A673 (cell line): Measurements from ENCODE around the gene RNF26. TPM values are rescaled to one million over a fixed set of nuclear protein-coding genes. Genes with fewer than 3 reads are reported as not detected.

ENCODE experiments used
- BruUV-seq: library from RNA; stranded (reverse); fragments of 400-500 nt; replicated peaks from 2 replicates; lab custom pipeline; 2021; lab: Mats Ljungman, UMichigan
- CTCF ChIA-PET: fragments of 300-600 bp; sonication (Branson Sonifier 250); formaldehyde crosslinking; loops from one replicate; lab custom pipeline; 2022; ENCODE audit warnings: antibody characterized with exemption; lab: Charles Lee
- POLR2A ChIA-PET: fragments of 300-600 bp; sonication (Branson Sonifier 250); formaldehyde crosslinking; loops from one replicate; lab custom pipeline; 2022; ENCODE audit warnings: antibody characterized with exemption; ENCODE audit not compliant: low non-redundant PET; lab: Charles Lee
- DNase-seq: peaks from one replicate; pipeline ENCODE4 v3.0.0-alpha.2; 2015; ENCODE audit warnings: low spot score
- H3K27ac ChIP-seq: fragments of 200-600 bp; sonication (generic); 2 replicates; pipeline ENCODE4 v1.5.1; 2016; ENCODE audit warnings: mixed run types, low read depth, mild to moderate bottlenecking, mixed read lengths, antibody characterized with exemption, low read length; ENCODE audit not compliant: poor library complexity, severe bottlenecking
- H3K27me3 ChIP-seq: fragments of 200-600 bp; sonication (generic); replicated peaks from 2 replicates; pipeline ENCODE4 v1.6.1; 2017; ENCODE audit warnings: mixed run types, low read depth, mild to moderate bottlenecking, mixed read lengths, antibody characterized with exemption, low read length; ENCODE audit not compliant: insufficient read depth, poor library complexity
- H3K36me3 ChIP-seq: fragments of 200-600 bp; sonication (generic); 2 replicates; pipeline ENCODE4 v1.6.1; 2016; ENCODE audit warnings: mixed run types, mild to moderate bottlenecking, mixed read lengths, antibody characterized with exemption, low read length; ENCODE audit not compliant: insufficient read depth, poor library complexity, severe bottlenecking
- H3K4me1 ChIP-seq: fragments of 200-600 bp; sonication (generic); 2 replicates; pipeline ENCODE4 v1.6.1; 2017; ENCODE audit warnings: mixed run types, mild to moderate bottlenecking, mixed read lengths, antibody characterized with exemption, low read length; ENCODE audit not compliant: insufficient read depth, poor library complexity, severe bottlenecking
- H3K4me3 ChIP-seq: fragments of 200-600 bp; sonication (generic); 2 replicates; pipeline ENCODE4 v1.5.1; 2016; ENCODE audit warnings: low read depth, mixed run types, mild to moderate bottlenecking, mixed read lengths, low read length; ENCODE audit not compliant: poor library complexity, severe bottlenecking
- H3K9me3 ChIP-seq: fragments of 200-600 bp; sonication (generic); 2 replicates; pipeline ENCODE4 v1.6.1; 2016; ENCODE audit warnings: mixed run types, low read depth, mild to moderate bottlenecking, mixed read lengths, antibody characterized with exemption, low read length; ENCODE audit not compliant: poor library complexity, severe bottlenecking
- EZH2 ChIP-seq: fragments of 200-600 bp; sonication (generic); IDR thresholded peaks from 2 replicates; pipeline ENCODE4 v1.6.1; 2017; ENCODE audit warnings: borderline replicate concordance, low read depth, mild to moderate bottlenecking, mixed read lengths, antibody characterized with exemption, low read length; ENCODE audit not compliant: poor library complexity, severe bottlenecking
- intact Hi-C: fragments of 100-400 bp; cut with micrococcal nuclease; formaldehyde crosslinking; loops from one replicate; pipeline ENCODE4 v1.10.0; 2022; ENCODE audit not compliant: unreplicated experiment
- total RNA-seq: library from RNA; stranded (reverse); gene quantifications from 2 replicates; pipeline ENCODE4 v1.2.3, GENCODE V29; 2021
- TF ChIP-seq, protein P1 (sequence below): fragments of 300-800, 200-600 bp; sonication (generic); conservative IDR thresholded peaks from 2 replicates; pipeline ENCODE4 v1.5.1; 2017; ENCODE audit warnings: low read depth, mild to moderate bottlenecking, antibody characterized with exemption, low read length, moderate library complexity, mixed read lengths

RNF26 gene
- total RNA-seq, 1 experiment from 2014 or later: 81.3 TPM

DNA sequence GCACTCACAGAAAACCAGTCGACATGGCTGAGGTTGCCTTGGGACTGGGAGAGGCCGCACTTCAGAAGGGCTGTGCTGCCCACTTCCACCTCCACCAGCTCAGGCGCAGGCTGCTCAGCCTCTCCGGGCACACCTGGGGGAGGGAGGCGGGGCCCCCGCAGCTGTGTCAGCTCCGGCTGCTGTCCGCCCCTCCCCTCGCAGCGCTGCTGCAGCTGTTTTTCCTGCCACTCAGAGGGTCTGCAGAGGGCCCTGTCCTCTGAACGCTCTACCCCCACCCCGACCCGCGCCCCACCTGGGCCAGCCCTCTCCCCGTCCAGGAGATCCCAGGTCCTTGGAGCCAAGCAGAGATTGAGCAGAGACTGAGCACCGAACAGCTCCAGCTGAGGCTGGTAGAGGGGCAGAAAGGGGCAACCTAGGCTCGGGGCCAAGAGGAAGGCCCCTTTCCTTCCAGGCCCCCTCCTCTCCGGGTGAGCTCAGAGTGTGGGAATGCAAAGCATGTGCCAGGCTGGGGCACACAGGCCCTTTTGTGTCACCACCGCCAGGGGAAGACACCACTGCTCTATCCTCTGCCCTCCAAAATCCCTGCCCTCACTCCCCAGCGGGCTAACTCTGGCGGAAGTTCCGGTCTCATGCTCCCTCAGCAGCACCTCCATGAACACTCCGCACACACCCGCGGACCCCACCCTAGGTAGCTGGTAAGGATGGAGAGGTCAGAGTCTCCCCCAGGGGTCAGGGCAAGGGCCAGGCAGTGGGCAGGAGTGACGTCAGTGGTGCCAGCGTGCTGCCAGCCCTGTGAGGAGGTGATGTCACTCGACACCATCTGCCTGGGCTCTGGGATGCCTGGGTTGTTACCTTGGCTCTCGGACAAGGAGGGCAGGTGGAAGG is 19.0 kb upstream of the RNF26 start:
- POLR2A ChIA-PET: no interaction called here
- CTCF ChIA-PET: interaction anchor here (0.6 kb wide), 1 partner anchor 88 kb away, joined by 10 read pairs; no protein-coding TSS in a partner anchor
- DNase-seq: peak; percentile 56
- no peaks in the 10 kb centered on the region for H3K36me3 ChIP-seq
- no peak overlapping the region for H3K27ac ChIP-seq
- TF ChIP-seq EZH2: no peak
- TF ChIP-seq, protein P1, sequence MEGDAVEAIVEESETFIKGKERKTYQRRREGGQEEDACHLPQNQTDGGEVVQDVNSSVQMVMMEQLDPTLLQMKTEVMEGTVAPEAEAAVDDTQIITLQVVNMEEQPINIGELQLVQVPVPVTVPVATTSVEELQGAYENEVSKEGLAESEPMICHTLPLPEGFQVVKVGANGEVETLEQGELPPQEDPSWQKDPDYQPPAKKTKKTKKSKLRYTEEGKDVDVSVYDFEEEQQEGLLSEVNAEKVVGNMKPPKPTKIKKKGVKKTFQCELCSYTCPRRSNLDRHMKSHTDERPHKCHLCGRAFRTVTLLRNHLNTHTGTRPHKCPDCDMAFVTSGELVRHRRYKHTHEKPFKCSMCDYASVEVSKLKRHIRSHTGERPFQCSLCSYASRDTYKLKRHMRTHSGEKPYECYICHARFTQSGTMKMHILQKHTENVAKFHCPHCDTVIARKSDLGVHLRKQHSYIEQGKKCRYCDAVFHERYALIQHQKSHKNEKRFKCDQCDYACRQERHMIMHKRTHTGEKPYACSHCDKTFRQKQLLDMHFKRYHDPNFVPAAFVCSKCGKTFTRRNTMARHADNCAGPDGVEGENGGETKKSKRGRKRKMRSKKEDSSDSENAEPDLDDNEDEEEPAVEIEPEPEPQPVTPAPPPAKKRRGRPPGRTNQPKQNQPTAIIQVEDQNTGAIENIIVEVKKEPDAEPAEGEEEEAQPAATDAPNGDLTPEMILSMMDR: no peak
- peak overlapping the region; percentile 62 for H3K4me3 ChIP-seq
- BruUV-seq: no TSS peak
- intact Hi-C loops: no loop called here
- no peaks in the 10 kb centered on the region for H3K27me3 ChIP-seq
- peaks cover 14% of the 10 kb centered on the region for H3K4me1 ChIP-seq
- no peaks in the 10 kb centered on the region for H3K9me3 ChIP-seq

DNA sequence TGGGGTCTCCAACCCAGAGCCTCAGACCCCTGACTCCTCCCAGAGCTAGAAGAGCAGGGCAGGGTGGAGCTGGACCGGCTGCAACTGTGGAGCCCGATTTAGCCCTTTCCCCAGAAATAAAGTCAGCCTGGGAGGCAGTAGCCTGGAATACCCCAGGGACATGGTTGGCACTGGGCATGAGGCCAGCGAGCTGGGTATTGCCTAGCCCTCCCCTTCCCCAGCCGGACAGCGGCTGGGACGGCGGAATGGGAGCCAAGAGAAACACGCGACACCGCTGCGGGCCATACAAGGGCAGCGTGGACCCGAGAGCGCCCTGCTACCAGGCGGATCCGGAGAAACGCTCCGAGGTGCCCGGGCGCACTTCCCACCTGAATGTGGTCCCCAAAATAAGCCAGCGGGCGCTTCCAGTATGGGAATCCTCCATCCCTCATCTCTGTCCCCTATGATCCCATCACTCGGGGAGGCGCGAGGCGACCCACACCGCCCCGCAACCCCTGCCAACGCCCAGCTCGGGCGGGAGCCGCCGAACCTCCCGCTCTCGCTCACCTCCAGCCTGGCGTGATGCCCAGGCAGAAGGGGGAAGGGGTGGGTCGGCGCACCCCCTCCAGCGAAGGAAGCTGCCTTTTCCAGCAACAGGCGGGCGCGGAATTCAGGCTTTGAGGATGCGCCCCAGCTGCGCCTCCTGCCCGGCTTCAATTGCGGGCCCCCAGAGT is 18.2 kb upstream of the RNF26 start:
- ChIA-PET POLR2A (no interaction called here), CTCF (interaction anchor here (0.5 to 1.1 kb wide), 4 partner anchors 22 to 175 kb away, joined by 3 to 5 read pairs (median 4); no protein-coding TSS in a partner anchor)
- no peak for TF ChIP-seq EZH2
- TF ChIP-seq, protein P1: no peak
- Histone ChIP-seq H3K4me1 (peaks cover 22% of the 10 kb centered on the region), H3K9me3 (no peaks in the 10 kb centered on the region), H3K27ac (peak overlapping the region; percentile 40), H3K27me3 (no peaks in the 10 kb centered on the region), H3K36me3 (no peaks in the 10 kb centered on the region), H3K4me3 (peak overlapping the region; percentile 62)
- no TSS peak for BruUV-seq
- peak; percentile 64 for DNase-seq
- intact Hi-C loops: no loop called here

DNA sequence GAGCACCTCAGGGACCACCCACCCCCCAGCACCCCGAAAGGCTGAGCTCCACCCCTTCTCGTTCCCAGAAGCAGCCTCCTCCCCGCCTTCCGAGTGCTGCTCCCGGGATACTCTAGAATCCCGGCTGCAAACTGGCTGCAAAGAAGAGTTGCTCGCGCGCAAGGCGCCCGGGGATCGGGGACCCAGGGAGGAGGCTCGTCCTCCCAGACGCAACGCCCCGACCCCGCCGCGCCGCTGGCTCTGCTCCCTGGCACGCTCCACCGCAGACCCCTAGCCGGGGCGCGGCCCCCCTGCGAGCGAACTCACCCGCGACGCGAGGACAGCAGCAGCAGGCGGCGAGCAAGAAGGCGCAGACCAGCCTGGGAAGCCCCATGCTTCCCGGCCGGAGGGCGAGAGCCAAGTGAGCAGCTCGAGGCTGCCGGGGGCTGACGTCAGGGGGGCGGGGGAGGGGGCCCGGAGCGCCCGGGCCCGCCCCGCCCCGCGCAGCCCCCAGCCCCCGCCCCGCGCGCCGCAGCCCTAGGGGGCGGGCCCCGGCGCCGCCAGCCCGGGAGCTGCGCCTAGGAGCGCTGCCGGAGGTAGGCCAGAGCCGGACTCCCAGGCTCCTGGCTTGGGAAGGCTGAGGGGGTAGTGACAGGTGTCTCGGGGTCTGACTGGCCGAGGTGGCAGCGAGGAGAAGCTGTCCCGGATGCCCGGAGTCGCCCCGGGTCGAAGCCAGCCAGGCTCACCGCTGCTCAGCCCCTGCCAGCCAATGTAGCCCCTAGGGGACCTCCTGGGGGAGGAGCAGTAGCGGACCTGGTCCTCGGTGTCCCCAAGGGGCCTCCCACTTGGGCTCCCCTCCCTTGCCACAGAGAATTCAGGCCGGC is 17.4 kb upstream of the RNF26 start, which contains the start of gene MCAM:
MCAM (minus strand) TSS at position 402 of the 863 bp plus-strand sequence; CDS start at position 373, 29 bp downstream.
- ChIA-PET POLR2A (interaction anchor here (1.0 kb wide), 1 partner anchor 11 kb away, joined by 3 read pairs; no protein-coding TSS in a partner anchor), CTCF (interaction anchor here (0.5 to 1.1 kb wide), 5 partner anchors 21 to 174 kb away, joined by 3 to 5 read pairs (median 4); no protein-coding TSS in a partner anchor)
- intact Hi-C loops: no loop called here
- TF ChIP-seq, protein P1: no peak
- TF ChIP-seq EZH2: no peak
- H3K9me3 ChIP-seq: no peaks in the 10 kb centered on the region
- peak; percentile 61 for DNase-seq
- H3K36me3 ChIP-seq: no peaks in the 10 kb centered on the region
- H3K27me3 ChIP-seq: no peaks in the 10 kb centered on the region
- peaks cover 25% of the 10 kb centered on the region for H3K4me1 ChIP-seq
- peak within 1 kb of the TSS; percentile 62 for H3K4me3 ChIP-seq
- BruUV-seq: no TSS peak
- H3K27ac ChIP-seq: peak within 1 kb of the TSS; percentile 40
